IMR-90 (cell line): ENCODE measurements around the gene SSBP3. TPM values are rescaled to one million over a fixed set of nuclear protein-coding genes. Genes with fewer than 3 reads are reported as not detected.

Source experiments
- ATAC-seq: fragments of 200-7000 bp; cut with Tn5 transposase; 2 replicates; pipeline ENCODE4 v1.9.1; 2020; ENCODE audit warnings: low read depth, mild to moderate bottlenecking, moderate library complexity
- BruUV-seq: library from RNA; stranded (reverse); fragments of 400-500 nt; replicated peaks from 2 replicates; lab custom pipeline; 2021; lab: Mats Ljungman, UMichigan
- CTCF ChIA-PET: fragments of 300-600 bp; formaldehyde crosslinking; extraction: SDS; loops from one replicate; lab custom pipeline; 2021; ENCODE audit warnings: antibody characterized with exemption; lab: Yijun Ruan, JAX
- POLR2A ChIA-PET: fragments of 300-600 bp; sonication (Branson Sonifier 250); formaldehyde crosslinking; loops from one replicate; lab custom pipeline; 2022; ENCODE audit warnings: antibody characterized with exemption; ENCODE audit not compliant: unreplicated experiment; lab: Charles Lee
- DNase-seq: peaks from one replicate; pipeline ENCODE4 v3.0.0; 2013
- H2AFZ ChIP-seq: replicated peaks from 2 replicates; pipeline ENCODE3; 2013; ENCODE audit warnings: low read length, mild to moderate bottlenecking; ENCODE audit not compliant: poor library complexity
- H2AK5ac ChIP-seq: 2 replicates; pipeline ENCODE4 v1.6.1; 2013; ENCODE audit warnings: low read depth, low read length, inconsistent platforms
- H2AK9ac ChIP-seq: replicated peaks from 2 replicates; pipeline ENCODE3; 2013; ENCODE audit warnings: mild to moderate bottlenecking, low read depth, low read length, moderate library complexity; ENCODE audit not compliant: poor library complexity
- H2BK120ac ChIP-seq: 2 replicates; pipeline ENCODE4 v1.6.1; 2013; ENCODE audit warnings: low read depth, low read length, inconsistent platforms
- H2BK15ac ChIP-seq: 3 replicates; pipeline ENCODE4 v1.6.1; 2013; ENCODE audit warnings: low read depth, low read length, inconsistent platforms
- H2BK20ac ChIP-seq: 2 replicates; pipeline ENCODE4 v1.6.1; 2013; ENCODE audit warnings: low read depth, mild to moderate bottlenecking, inconsistent platforms, low read length, moderate library complexity
- H2BK5ac ChIP-seq: 2 replicates; pipeline ENCODE4 v1.6.1; 2013; ENCODE audit warnings: mild to moderate bottlenecking, low read depth, low read length, inconsistent platforms; ENCODE audit not compliant: poor library complexity, severe bottlenecking
- H3K14ac ChIP-seq: replicated peaks from 2 replicates; pipeline ENCODE4 v1.6.1; 2013; ENCODE audit warnings: low read depth, low read length, inconsistent platforms
- H3K18ac ChIP-seq: 2 replicates; pipeline ENCODE4 v1.6.1; 2013; ENCODE audit warnings: low read depth, low read length, control low read depth
- H3K23ac ChIP-seq: 2 replicates; pipeline ENCODE4 v1.6.1; 2013; ENCODE audit warnings: low read depth, low read length, inconsistent platforms
- H3K27ac ChIP-seq: 2 replicates; pipeline ENCODE4 v1.5.1; 2013; ENCODE audit warnings: mild to moderate bottlenecking, control low read depth, low read length; ENCODE audit not compliant: insufficient read depth
- H3K27me3 ChIP-seq: 2 replicates; pipeline ENCODE4 v1.6.1; 2013; ENCODE audit warnings: low read length; ENCODE audit not compliant: control insufficient read depth, insufficient read depth
- H3K36me3 ChIP-seq: 2 replicates; pipeline ENCODE4 v1.6.1; 2013; ENCODE audit warnings: low read length, mixed read lengths; ENCODE audit not compliant: control insufficient read depth, insufficient read depth
- H3K4ac ChIP-seq: 2 replicates; pipeline ENCODE4 v1.6.1; 2013; ENCODE audit warnings: low read depth, low read length, inconsistent platforms
- H3K4me1 ChIP-seq: 2 replicates; pipeline ENCODE4 v1.6.1; 2013; ENCODE audit warnings: low read length, mixed read lengths; ENCODE audit not compliant: control insufficient read depth, insufficient read depth
- H3K4me2 ChIP-seq: 2 replicates; pipeline ENCODE4 v1.6.1; 2013; ENCODE audit warnings: low read depth, mild to moderate bottlenecking, control low read depth, low read length, moderate library complexity
- H3K4me3 ChIP-seq: 2 replicates; pipeline ENCODE4 v1.5.1; 2013; ENCODE audit warnings: low read depth, mild to moderate bottlenecking, control low read depth, low read length, moderate library complexity; ENCODE audit not compliant: insufficient read depth
- H3K56ac ChIP-seq: 2 replicates; pipeline ENCODE4 v1.6.1; 2013; ENCODE audit warnings: low read length, inconsistent platforms; ENCODE audit not compliant: insufficient read depth; ENCODE audit errors: extremely low read depth
- H3K79me1 ChIP-seq, 2 experiments: 2 replicates each; pipeline ENCODE4 v1.6.1; 2013; ENCODE audit warnings: low read length in 2 of 2, inconsistent platforms in 1 of 2, low read depth in 1 of 2
- H3K9ac ChIP-seq: 2 replicates; pipeline ENCODE4 v1.6.1; 2013; ENCODE audit warnings: low read depth, low read length, control low read depth
- H3K9me1 ChIP-seq: 2 replicates; pipeline ENCODE4 v1.6.1; 2013; ENCODE audit warnings: low read length, inconsistent platforms; ENCODE audit not compliant: insufficient read depth
- H3K9me3 ChIP-seq: 2 replicates; pipeline ENCODE4 v1.6.1; 2013; ENCODE audit warnings: low read length; ENCODE audit not compliant: control insufficient read depth, insufficient read depth
- H4K20me1 ChIP-seq: 2 replicates; pipeline ENCODE4 v1.6.1; 2013; ENCODE audit warnings: low read length, inconsistent platforms; ENCODE audit not compliant: insufficient read depth
- H4K5ac ChIP-seq: 2 replicates; pipeline ENCODE4 v1.6.1; 2013; ENCODE audit warnings: mild to moderate bottlenecking, low read depth, low read length, control low read depth
- H4K8ac ChIP-seq, 2 experiments: 2 replicates each; pipeline ENCODE4 v1.6.1; 2013; ENCODE audit warnings: low read depth in 2 of 2, low read length in 2 of 2, control low read depth in 1 of 2, inconsistent platforms in 1 of 2
- H4K91ac ChIP-seq: 2 replicates; pipeline ENCODE4 v1.6.1; 2013; ENCODE audit warnings: low read depth, low read length, inconsistent platforms; ENCODE audit not compliant: insufficient read depth
- CHD1 ChIP-seq: IDR thresholded peaks from 2 replicates; pipeline ENCODE4 v1.6.1; 2012; ENCODE audit warnings: low read depth, low read length, improper control_type of control experiment
- RAD21 ChIP-seq: IDR thresholded peaks from 2 replicates; pipeline ENCODE4 v1.6.1; 2012; ENCODE audit warnings: low read length, improper control_type of control experiment
- WGBS, 2 experiments: methylation state at CpG; one replicate each; pipeline versions ENCODE4 v1.1.5 to v1.1.7; 2013; ENCODE audit warnings: missing lambda C conversion rate in 2 of 2; ENCODE audit not compliant: insufficient read length in 1 of 2; ENCODE audit errors: extremely low coverage in 2 of 2; 5-methylcytosine and 5-hydroxymethylcytosine counted together
- dilution Hi-C: fragments of 300-500 bp; cut with HindIII; formaldehyde crosslinking; loops from one replicate; pipeline ENCODE4 v1.14.3; 2018; ENCODE audit warnings: low sequenced_read_pairs; ENCODE audit not compliant: unreplicated experiment
- in situ Hi-C: fragments of 300-500 bp; cut with MboI; formaldehyde crosslinking; loops from 3 replicates; pipeline ENCODE4 v1.14.3; 2019; ENCODE audit warnings: low sequenced_read_pairs, inconsistent platforms, mixed read lengths
- intact Hi-C: fragments of 100-400 bp; cut with micrococcal nuclease; formaldehyde crosslinking; loops from 2 replicates; pipeline ENCODE4 v1.10.0; 2022
- polyA plus RNA-seq, 3 experiments: library from polyadenylated mRNA; depleted of rRNA; stranded (reverse); fragments of >200 nt; gene quantifications; 2 replicates each; pipeline ENCODE4 v1.2.3, GENCODE V29; 2012; ENCODE audit warnings: low replicate concordance in 1 of 3
- total RNA-seq: library from RNA; depleted of rRNA; stranded (reverse); fragments of >200 nt; gene quantifications from 2 replicates; pipeline ENCODE4 v1.2.3, GENCODE V29; 2012
- TF ChIP-seq, protein P1 (sequence below): conservative IDR thresholded peaks from 2 replicates; pipeline ENCODE4 v1.5.1; 2012; ENCODE audit warnings: mild to moderate bottlenecking, low read depth, low read length, improper control_type of control experiment

Gene SSBP3
- total and polyA plus RNA-seq, 2 of the 4 experiments (the other 2 are of a cell fraction): 10.9 to 39.6 TPM

DNA sequence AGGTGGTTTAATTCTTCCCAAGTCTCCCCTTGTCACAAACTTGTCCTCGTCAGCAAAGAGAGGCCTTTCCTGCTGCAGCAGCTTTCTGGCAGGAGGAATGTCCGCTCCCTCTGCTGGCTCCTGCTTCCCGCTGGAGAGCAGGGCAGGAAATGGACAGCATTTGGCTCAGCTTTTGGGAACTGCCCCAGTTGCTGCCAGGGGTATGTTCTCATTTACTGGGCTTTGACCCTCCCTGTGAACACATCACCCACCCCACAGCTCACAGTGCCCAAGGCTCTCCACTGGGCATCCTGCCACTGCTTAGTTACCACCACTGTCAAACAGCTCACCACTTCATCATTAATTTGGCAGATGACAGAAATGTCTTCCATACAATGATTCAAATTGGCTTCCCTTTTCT lies 130.8 kb downstream of the SSBP3 start:
- ATAC-seq: peak; percentile 1; the same call in 1 of the 2 replicates
- H3K4me2 ChIP-seq: no peak overlapping the region

More for the DNA sequence above, 130.8 kb downstream of the SSBP3 start:
- Histone ChIP-seq H3K14ac (peak overlapping the region; percentile 25; the same call in 1 of the 2 replicates), H3K23ac (no peak overlapping the region), H3K9me1 (peaks cover 41% of the 10 kb centered on the region), H3K27ac (peak overlapping the region; percentile 50; the same call in 1 of the 2 replicates), H4K5ac (peak overlapping the region; percentile 40; the same call in 1 of the 2 replicates), H4K20me1 (peaks cover 8% of the 10 kb centered on the region; the same call in 1 of the 2 replicates), H3K4me1 (peaks cover 67% of the 10 kb centered on the region), H2AK9ac (no peak overlapping the region), H3K36me3 (peaks cover 14% of the 10 kb centered on the region), H3K9me3 (no peaks in the 10 kb centered on the region), H2BK120ac (no peak overlapping the region), H4K91ac (peak overlapping the region; percentile 67; the same call in 1 of the 2 replicates), H3K56ac (no peak overlapping the region), H2BK5ac (peak overlapping the region; percentile 0), H3K18ac (no peak overlapping the region; the same call in 1 of the 2 replicates), H3K27me3 (no peaks in the 10 kb centered on the region), H3K9ac (0 out of 2 replicates have a peak overlapping the region, but pooled peaks have one; percentile 22), H2AK5ac (peak overlapping the region; percentile 71), H3K4ac (0 out of 2 replicates have a peak overlapping the region, but pooled peaks have one; percentile 42), H2BK15ac (peak overlapping the region; percentile 20; the same call in 2 of the 3 replicates), H4K8ac (peak overlapping the region; percentile 14 to 42; a peak in 2 of 4 replicates), H3K79me1 (peaks cover 37 to 90% of the 10 kb centered on the region in 2 experiments), H2BK20ac (0 out of 2 replicates have a peak overlapping the region, but pooled peaks have one; percentile 2), H3K4me3 (no peak overlapping the region), H2AFZ (peak overlapping the region; percentile 35)
- BruUV-seq: no TSS peak
- WGBS, 2 experiments: no CpG with 5 or more reads among the region's 3 CpGs
- in situ Hi-C loops: no loop called here
- POLR2A ChIA-PET: no interaction called here
- CTCF ChIA-PET: interaction anchor here (1.0 kb wide), 1 partner anchor 214 kb away, joined by 3 read pairs; no protein-coding TSS in a partner anchor
- intact Hi-C loops: no loop called here
- no peak for TF ChIP-seq CHD1
- TF ChIP-seq, protein P1, sequence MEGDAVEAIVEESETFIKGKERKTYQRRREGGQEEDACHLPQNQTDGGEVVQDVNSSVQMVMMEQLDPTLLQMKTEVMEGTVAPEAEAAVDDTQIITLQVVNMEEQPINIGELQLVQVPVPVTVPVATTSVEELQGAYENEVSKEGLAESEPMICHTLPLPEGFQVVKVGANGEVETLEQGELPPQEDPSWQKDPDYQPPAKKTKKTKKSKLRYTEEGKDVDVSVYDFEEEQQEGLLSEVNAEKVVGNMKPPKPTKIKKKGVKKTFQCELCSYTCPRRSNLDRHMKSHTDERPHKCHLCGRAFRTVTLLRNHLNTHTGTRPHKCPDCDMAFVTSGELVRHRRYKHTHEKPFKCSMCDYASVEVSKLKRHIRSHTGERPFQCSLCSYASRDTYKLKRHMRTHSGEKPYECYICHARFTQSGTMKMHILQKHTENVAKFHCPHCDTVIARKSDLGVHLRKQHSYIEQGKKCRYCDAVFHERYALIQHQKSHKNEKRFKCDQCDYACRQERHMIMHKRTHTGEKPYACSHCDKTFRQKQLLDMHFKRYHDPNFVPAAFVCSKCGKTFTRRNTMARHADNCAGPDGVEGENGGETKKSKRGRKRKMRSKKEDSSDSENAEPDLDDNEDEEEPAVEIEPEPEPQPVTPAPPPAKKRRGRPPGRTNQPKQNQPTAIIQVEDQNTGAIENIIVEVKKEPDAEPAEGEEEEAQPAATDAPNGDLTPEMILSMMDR: peak; percentile 31; the same call in 1 of the 2 replicates
- TF ChIP-seq RAD21: peak; percentile 38; the same call in 1 of the 2 replicates
- DNase-seq: peak; percentile 51
- dilution Hi-C loops: no loop called here
